Stimulated activated CD8-positive, alpha-beta memory T cell treated with anti-CD3 and anti-CD28 coated beads, Interleukin-7, amount 100 ng/mL, for 48 hours (primary cell): Measurements from ENCODE around the gene WDR33.
"Not testable (repeated sequence)": the region's sequence is repeated elsewhere in the genome, so short reads cannot be mapped to it uniquely, and the experiment has no call there.

Experiments used
- DNase-seq, 2 donors: peaks; one replicate each; pipeline ENCODE4 v3.0.0-alpha.2; 2020; ENCODE audit warnings: low read depth in 1 of 2; ENCODE audit errors: extremely low read depth in 1 of 2

WDR33 gene

DNA sequence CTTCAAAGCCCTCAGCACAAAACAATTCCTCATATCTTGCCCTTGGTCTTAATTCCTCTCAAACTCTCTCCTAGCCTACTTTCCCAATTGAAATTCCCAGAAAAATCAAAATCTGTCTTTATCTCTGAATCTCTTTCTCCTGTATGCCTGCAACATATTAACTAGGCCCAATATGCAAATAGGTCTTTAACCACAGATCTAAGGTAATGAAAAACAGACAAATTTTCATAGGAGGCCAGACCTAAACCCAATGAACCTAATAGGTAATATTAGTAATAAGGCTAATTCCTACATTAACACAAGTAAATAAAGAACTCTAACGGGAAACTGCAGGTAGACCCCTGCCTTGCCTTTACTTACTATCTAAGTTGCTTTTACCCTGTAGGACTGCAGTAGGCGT is 41.4 kb downstream of the WDR33 start:
- no peak for DNase-seq

GRCh38 chr2:127768775-127769479 is 42.0 kb downstream of the WDR33 start:
- no peak for DNase-seq

GRCh38 chr2:127763776-127764175 is 47.2 kb downstream of the WDR33 start:
- no peak for DNase-seq

- no peak for DNase-seq
These were observed 48.1 kb downstream of the WDR33 start for GRCh38 chr2:127762846-127763245.

- no peak for DNase-seq
These were observed 48.5 kb downstream of the WDR33 start for GRCh38 chr2:127762441-127762840.

DNA sequence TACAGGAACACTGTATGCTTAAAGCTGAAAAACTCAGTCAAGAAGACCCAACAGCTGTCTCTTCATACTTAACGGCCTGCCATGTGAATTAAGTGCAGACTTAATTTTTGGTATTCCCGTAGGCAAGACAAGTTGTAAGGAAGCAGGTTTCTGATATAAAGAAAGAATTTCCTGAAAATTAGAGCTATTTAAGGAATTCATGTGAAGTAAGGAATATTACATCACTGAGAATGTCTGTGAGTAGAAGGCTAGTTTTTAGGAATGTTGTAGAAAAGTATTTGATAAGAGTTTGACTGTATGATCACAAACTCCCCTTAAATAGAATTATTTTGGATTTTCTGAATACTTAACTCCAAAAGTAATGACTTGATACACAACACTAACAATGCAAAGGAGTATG is 51.0 kb downstream of the WDR33 start:
- DNase-seq: no peak

DNA sequence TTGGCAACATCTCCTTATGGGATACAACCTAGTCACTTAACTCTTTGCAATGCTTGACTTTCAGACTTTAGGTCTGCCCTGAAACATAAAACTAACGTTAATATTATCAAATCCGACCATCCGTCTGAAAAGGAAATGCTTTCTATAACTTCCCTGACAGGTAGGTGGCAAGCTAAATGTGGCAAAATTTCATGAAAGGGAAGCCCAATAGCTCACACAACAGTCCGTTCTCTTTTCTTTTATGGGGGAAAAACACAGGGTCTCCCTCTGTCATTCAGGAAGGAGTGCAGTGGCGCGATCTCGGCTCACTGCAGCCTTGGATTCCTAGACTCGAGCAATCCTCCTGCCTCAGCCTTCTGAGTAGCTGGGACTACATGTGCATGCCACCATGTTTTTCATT is 56.8 kb downstream of the WDR33 start:
- DNase-seq: no peak

DNA sequence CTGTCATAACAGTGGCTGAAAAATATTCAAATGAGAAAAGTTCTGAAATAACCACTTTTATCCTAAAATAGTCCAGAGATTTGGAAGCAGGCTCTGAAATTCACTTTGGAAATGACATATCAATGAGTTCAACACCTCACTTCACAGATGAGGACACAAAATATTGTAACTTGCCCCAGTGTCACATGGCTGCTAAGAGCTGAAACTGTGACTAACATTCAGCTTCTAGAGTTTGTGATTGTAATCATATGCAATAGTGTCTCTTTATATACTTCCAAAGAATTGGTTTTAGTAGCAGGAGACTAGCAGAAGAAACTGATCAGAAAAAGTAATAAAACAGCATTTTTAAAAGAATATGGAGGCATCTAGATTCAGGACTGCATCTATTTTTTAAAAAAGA is 57.6 kb downstream of the WDR33 start:
- no peak for DNase-seq

DNA sequence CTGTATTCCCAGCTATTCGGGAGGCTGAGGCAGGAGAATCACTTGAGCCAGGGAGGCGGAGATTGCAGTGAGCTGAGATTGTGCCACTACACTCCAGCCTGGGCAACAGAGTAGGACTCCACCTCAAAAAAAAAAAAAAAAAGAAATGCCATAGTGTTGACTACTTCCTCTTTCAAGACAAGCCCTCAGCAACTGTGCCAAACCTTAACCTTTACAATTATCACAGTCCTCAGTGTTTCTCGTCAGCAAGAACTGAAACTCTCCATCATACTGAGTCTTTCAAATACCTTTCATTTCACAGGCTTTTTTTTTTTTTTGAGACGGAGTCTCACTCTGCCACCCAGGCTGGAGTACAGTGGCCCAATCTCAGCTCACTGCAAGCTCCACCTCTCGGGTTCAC is 61.4 kb downstream of the WDR33 start:
- DNase-seq: not testable (repeated sequence)

DNA sequence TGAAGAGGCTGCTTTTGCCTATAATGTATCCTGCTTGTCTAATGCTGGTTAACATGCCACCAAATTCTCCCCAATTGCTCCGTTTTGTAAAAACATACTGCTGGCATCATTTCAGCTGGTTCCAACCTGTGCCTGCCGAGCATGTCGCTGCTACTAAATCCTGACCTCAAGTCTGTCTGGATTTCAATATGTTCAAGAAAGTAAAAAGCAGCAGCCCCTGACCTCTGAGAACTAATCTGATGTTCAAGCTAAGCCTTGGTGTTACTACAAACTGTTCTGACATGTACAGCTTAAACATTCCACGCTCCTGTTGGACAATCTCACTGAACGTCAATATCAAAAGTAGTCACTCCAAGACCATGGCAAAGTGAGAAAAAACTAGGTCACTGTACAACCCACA is 63.4 kb downstream of the WDR33 start:
- DNase-seq: no peak

- DNase-seq: no peak
These were observed 67.4 kb downstream of the WDR33 start for GRCh38 chr2:127743477-127744026.

DNA sequence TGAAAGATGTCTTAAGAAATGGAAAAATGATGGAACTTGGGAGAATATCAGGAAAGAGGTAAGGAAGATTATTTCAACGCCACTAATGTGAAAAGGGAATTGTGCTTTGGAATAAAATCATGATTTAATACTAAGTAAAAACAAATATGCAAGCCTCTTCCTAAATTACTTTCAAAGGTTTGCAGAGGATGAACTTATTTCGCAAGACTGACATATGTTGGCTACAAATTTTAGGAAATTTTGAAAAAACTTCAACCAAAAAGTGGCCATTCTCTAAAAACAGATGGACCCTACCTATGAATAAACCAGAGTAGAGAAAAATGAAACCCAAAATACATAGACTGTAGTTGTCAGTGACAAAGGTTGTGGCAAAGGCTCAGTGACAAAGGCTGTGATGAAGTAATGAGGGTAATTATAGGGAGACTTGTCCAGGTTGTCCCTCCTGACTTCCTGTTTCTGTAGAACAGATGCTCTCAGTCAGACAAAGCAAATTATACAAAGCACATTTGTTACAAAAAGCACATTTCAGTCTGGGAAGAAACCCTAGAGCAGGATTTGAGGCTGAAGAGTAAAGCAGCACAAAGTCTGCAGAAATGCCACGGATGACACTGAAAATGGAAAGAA is 70.2 kb downstream of the WDR33 start:
- no peak for DNase-seq

- DNase-seq: no peak
These were observed 71.2 kb downstream of the WDR33 start for GRCh38 chr2:127739800-127740199.

- DNase-seq: no peak
These were observed 73.1 kb downstream of the WDR33 start for GRCh38 chr2:127737892-127738291.

- no peak for DNase-seq
These were observed 75.2 kb downstream of the WDR33 start for GRCh38 chr2:127735537-127736399.

DNA sequence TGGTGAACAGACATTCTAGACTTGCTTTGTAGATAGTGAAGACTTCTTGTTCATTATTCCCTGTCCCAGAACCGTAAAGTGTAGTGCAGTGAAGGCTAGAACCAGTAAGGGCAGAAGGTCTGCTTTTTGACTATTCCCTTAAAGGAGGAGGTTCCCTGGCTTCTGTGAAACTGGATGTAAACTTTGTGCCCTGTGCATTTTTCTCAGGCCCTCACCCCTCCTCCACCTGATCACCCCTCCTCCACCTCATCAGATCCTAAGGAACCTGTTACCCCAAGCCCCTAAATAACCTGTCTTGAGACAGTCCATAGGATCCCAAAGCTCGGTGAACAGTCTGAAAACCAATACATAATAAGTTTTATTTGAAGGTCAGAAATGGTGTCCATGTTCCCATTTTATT is 75.9 kb downstream of the WDR33 start:
- DNase-seq: no peak

- DNase-seq: no peak
These were observed 77.0 kb downstream of the WDR33 start for GRCh38 chr2:127733816-127734537.

- DNase-seq: no peak
These were observed 77.7 kb downstream of the WDR33 start for GRCh38 chr2:127733113-127733815.

GRCh38 chr2:127726158-127726880 is 84.7 kb downstream of the WDR33 start:
- DNase-seq: no peak

DNA sequence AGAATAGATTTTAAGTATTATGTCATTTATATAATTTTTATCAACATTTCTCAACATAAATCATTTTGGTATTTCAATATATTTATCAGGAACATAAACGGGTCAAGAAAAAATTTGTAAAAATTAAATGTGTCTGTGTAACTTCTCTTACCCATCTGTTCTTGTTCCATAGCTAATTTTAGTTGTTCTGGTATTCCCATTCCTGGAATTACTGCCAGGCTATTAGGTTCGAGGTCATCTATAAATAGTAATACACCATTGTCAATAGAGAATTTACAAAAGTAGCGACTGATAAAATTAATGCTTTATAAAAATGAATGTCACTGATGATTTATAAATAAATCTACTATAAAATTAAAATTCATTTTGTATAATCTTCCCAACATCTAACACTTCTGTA is 88.2 kb downstream of the WDR33 start:
- no peak for DNase-seq
